Trophoblast cell (in vitro differentiated cells and primary cell): ENCODE measurements around the gene CDC6.

Experiments
- DNase-seq, 2 donors: peaks; one replicate each; pipeline ENCODE4 v3.0.0-alpha.2; 2016
- H2AFZ ChIP-seq: 2 replicates; pipeline ENCODE4 v1.6.1; 2013; ENCODE audit warnings: low read length, moderate library complexity, mild to moderate bottlenecking; ENCODE audit not compliant: insufficient read depth, poor library complexity
- H2AK5ac ChIP-seq: 2 replicates; pipeline ENCODE4 v1.6.1; 2013; ENCODE audit warnings: mild to moderate bottlenecking, low read length
- H2BK120ac ChIP-seq: 2 replicates; pipeline ENCODE4 v1.6.1; 2013; ENCODE audit warnings: low read length, mild to moderate bottlenecking, moderate library complexity; ENCODE audit not compliant: insufficient read depth, poor library complexity
- H2BK12ac ChIP-seq: 2 replicates; pipeline ENCODE4 v1.6.1; 2013; ENCODE audit warnings: mild to moderate bottlenecking, low read length, moderate library complexity
- H2BK5ac ChIP-seq: 2 replicates; pipeline ENCODE4 v1.6.1; 2013; ENCODE audit warnings: low read length, low read depth, moderate library complexity, mild to moderate bottlenecking; ENCODE audit not compliant: poor library complexity
- H3K14ac ChIP-seq: 2 replicates; pipeline ENCODE4 v1.6.1; 2013; ENCODE audit warnings: mild to moderate bottlenecking, low read length
- H3K18ac ChIP-seq: 2 replicates; pipeline ENCODE4 v1.6.1; 2013; ENCODE audit warnings: mild to moderate bottlenecking, low read length
- H3K23ac ChIP-seq: 2 replicates; pipeline ENCODE4 v1.6.1; 2013; ENCODE audit warnings: low read length
- H3K27ac ChIP-seq: 2 replicates; pipeline ENCODE4 v1.5.1; 2013; ENCODE audit warnings: low read depth, mild to moderate bottlenecking, inconsistent platforms, low read length, moderate library complexity
- H3K27me3 ChIP-seq: 2 replicates; pipeline ENCODE4 v1.6.1; 2013; ENCODE audit warnings: inconsistent platforms, mild to moderate bottlenecking, low read length, moderate library complexity; ENCODE audit not compliant: insufficient read depth
- H3K36me3 ChIP-seq, 2 experiments: 1 replicate in 1 of 2; 2 replicates in 1 of 2; pipeline ENCODE4 v1.6.1; 2013; ENCODE audit warnings: low read length in 2 of 2, mild to moderate bottlenecking in 2 of 2, moderate library complexity in 1 of 2; ENCODE audit not compliant: insufficient read depth in 2 of 2, control insufficient read depth in 1 of 2
- H3K4ac ChIP-seq: 2 replicates; pipeline ENCODE4 v1.6.1; 2013; ENCODE audit warnings: low read depth, mild to moderate bottlenecking, low read length, moderate library complexity
- H3K4me1 ChIP-seq, 2 experiments: 1 replicate in 1 of 2; 2 replicates in 1 of 2; pipeline ENCODE4 v1.6.1; 2013; ENCODE audit warnings: low read length in 2 of 2, mild to moderate bottlenecking in 2 of 2, moderate library complexity in 1 of 2; ENCODE audit not compliant: insufficient read depth in 2 of 2, control insufficient read depth in 1 of 2
- H3K4me2 ChIP-seq: 2 replicates; pipeline ENCODE4 v1.6.1; 2013; ENCODE audit warnings: inconsistent platforms, mild to moderate bottlenecking, low read length, moderate library complexity
- H3K4me3 ChIP-seq: 2 replicates; pipeline ENCODE4 v1.5.1; 2013; ENCODE audit warnings: mild to moderate bottlenecking, low read depth, low read length, inconsistent platforms
- H3K79me1 ChIP-seq: one replicate; pipeline ENCODE4 v1.6.1; 2013; ENCODE audit warnings: low read length
- H3K79me2 ChIP-seq: 2 replicates; pipeline ENCODE4 v1.6.1; 2013; ENCODE audit warnings: low read length, mild to moderate bottlenecking; ENCODE audit not compliant: control insufficient read depth, insufficient read depth, poor library complexity
- H3K9ac ChIP-seq: 2 replicates; pipeline ENCODE4 v1.6.1; 2013; ENCODE audit warnings: mild to moderate bottlenecking, low read length
- H3K9me3 ChIP-seq: 2 replicates; pipeline ENCODE4 v1.6.1; 2013; ENCODE audit warnings: low read depth, mild to moderate bottlenecking, control low read depth, inconsistent platforms, low read length; ENCODE audit not compliant: insufficient read depth
- H4K12ac ChIP-seq: 2 replicates; pipeline ENCODE4 v1.6.1; 2013; ENCODE audit warnings: low read depth, mild to moderate bottlenecking, low read length, moderate library complexity
- H4K8ac ChIP-seq: 2 replicates; pipeline ENCODE4 v1.6.1; 2013; ENCODE audit warnings: low read depth, mild to moderate bottlenecking, low read length, moderate library complexity
- H4K91ac ChIP-seq: one replicate; pipeline ENCODE4 v1.6.1; 2013; ENCODE audit warnings: low read depth, mild to moderate bottlenecking, low read length, moderate library complexity
- WGBS: extraction: QIAGEN DNeasy Blood & Tissue Kit; methylation state at CpG from one replicate; pipeline ENCODE4 v1.1.7; 2013; ENCODE audit warnings: missing lambda C conversion rate; ENCODE audit not compliant: insufficient read length, insufficient coverage; ENCODE audit errors: extremely low coverage; 5-methylcytosine and 5-hydroxymethylcytosine counted together

The CDC6 gene

DNA sequence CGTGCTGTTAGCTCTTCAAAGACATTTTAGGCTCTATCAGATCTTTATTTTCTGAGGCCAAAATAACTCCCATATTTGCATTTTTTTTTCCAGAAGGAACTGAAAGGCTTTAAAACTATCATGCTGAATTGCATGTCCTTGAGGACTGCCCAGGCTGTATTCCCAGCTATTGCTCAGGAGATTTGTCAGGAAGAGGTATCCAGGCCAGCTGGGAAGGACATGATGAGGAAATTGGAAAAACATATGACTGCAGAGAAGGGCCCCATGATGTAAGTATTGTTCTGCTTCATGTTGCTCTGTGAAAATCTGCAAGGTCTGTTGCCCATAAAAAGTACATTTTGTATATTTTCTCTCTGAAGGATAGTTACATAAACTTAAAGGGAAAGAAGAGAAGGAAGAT is 5.7 kb downstream of the CDC6 start:
- no peak overlapping the region for H3K18ac ChIP-seq
- H2BK5ac ChIP-seq = no peak overlapping the region
- no peak overlapping the region for H3K27ac ChIP-seq
- H3K79me1 ChIP-seq = no peaks in the 10 kb centered on the region
- peaks cover 22 to 40% of the 10 kb centered on the region in 2 experiments for H3K36me3 ChIP-seq
- DNase-seq = no peak
- no peak overlapping the region for H3K4me2 ChIP-seq
- no peak overlapping the region for H2BK120ac ChIP-seq
- no peak overlapping the region for H4K91ac ChIP-seq
- H4K12ac ChIP-seq = no peak overlapping the region
- H3K9ac ChIP-seq = no peak overlapping the region
- H3K23ac ChIP-seq = no peak overlapping the region
- no peaks in the 10 kb centered on the region for H3K79me2 ChIP-seq
- H2AFZ ChIP-seq = no peak overlapping the region
- no peak overlapping the region for H3K14ac ChIP-seq
- H3K4me3 ChIP-seq = no peak overlapping the region
- H2BK12ac ChIP-seq = no peak overlapping the region
- H3K27me3 ChIP-seq = no peaks in the 10 kb centered on the region
- WGBS = no CpG with 5 or more reads among the region's 1 CpG
- H3K4me1 ChIP-seq = peaks cover 0 to 2% of the 10 kb centered on the region in 2 experiments
- H3K9me3 ChIP-seq = no peaks in the 10 kb centered on the region
- H2AK5ac ChIP-seq = no peak overlapping the region
- no peak overlapping the region for H4K8ac ChIP-seq
- H3K4ac ChIP-seq = no peak overlapping the region

DNA sequence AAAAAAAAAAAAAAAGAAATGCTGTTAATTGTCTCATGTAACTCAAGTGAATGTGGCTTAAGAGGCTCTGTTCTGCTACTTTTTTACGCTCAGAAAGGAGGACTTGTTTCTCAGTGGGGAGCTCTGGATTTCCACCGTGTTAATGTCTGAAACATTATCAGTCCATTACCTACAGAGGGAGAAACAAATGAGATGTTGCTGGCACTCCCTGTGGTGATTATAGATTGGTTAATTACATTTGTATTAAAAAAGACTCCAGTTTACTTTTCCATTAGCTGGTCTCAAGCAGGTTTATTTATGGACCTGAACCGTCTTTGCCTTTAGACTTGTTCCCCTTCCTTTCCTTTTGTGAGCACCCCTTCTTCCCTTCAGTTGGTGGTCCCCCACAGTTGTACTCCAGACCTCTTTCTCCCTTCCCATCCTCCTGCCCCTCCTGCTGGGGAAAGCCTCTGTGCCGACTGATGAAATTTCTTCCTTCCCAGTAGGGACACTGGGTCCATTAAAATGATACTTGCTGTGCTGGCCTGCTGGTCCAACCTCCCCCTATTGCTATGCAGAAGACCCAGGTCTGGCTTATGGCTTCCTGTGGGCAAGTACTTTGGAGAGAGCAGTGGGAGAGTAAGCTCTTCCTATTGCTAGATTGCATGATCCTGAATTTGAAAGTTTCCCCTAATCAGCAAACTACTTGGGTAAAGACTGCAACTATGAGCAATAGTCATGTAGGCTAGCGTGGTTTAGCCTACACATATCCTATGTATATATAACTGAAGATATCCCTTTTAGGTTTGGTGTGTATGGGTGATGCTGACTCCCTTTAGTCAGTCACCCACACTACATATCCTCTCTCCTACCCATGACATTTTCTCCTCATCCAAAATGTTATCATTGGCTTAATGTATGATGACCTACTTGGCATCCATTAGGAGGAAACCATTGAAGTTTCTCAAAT is 8.1 kb downstream of the CDC6 start:
- Histone ChIP-seq H3K9me3 (no peaks in the 10 kb centered on the region), H3K27ac (no peak overlapping the region), H3K79me1 (no peaks in the 10 kb centered on the region), H3K79me2 (no peaks in the 10 kb centered on the region), H3K4ac (no peak overlapping the region), H4K91ac (no peak overlapping the region), H2AFZ (no peak overlapping the region), H3K27me3 (no peaks in the 10 kb centered on the region), H3K23ac (no peak overlapping the region), H3K4me2 (no peak overlapping the region), H4K12ac (no peak overlapping the region), H3K18ac (no peak overlapping the region), H2AK5ac (no peak overlapping the region), H2BK120ac (no peak overlapping the region), H2BK12ac (no peak overlapping the region), H4K8ac (no peak overlapping the region), H3K36me3 (peaks cover 23 to 48% of the 10 kb centered on the region in 2 experiments), H3K4me3 (no peak overlapping the region), H3K4me1 (no peaks in the 10 kb centered on the region), H2BK5ac (no peak overlapping the region), H3K14ac (no peak overlapping the region), H3K9ac (no peak overlapping the region)
- WGBS = no CpG with 5 or more reads among the region's 5 CpGs
- no peak for DNase-seq

DNA sequence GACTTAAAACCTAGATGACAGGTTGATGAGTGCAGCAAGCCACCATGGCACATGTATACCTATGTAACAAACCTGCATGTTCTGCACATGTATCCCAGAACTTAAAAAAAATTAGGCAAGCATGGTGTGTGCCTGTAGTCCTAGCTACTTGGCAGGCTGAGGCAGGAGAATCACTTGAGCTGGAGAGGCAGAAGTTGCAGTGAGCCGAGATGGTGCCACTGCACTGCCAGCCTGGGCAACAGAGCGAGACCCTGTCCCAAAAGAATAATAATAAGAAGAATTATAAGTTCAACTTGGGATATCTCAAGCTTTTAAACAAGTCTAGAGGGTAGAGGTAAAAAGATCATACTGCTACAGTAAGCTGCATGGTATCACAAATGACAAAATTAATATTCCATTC is 9.8 kb downstream of the CDC6 start:
- no peaks in the 10 kb centered on the region for H3K9me3 ChIP-seq
- no peak overlapping the region for H3K9ac ChIP-seq
- no peak overlapping the region for H3K4me3 ChIP-seq
- H4K12ac ChIP-seq = no peak overlapping the region
- no peaks in the 10 kb centered on the region for H3K4me1 ChIP-seq
- no peak overlapping the region for H2BK12ac ChIP-seq
- no peak overlapping the region for H3K4me2 ChIP-seq
- H3K18ac ChIP-seq = no peak overlapping the region
- no CpG with 5 or more reads among the region's 2 CpGs for WGBS
- no peak for DNase-seq
- no peak overlapping the region for H2AFZ ChIP-seq
- no peak overlapping the region for H3K4ac ChIP-seq
- H2BK5ac ChIP-seq = no peak overlapping the region
- no peaks in the 10 kb centered on the region for H3K79me2 ChIP-seq
- H3K27ac ChIP-seq = no peak overlapping the region
- no peak overlapping the region for H2AK5ac ChIP-seq
- H2BK120ac ChIP-seq = no peak overlapping the region
- H4K91ac ChIP-seq = no peak overlapping the region
- H3K36me3 ChIP-seq = peaks cover 20 to 42% of the 10 kb centered on the region in 2 experiments
- no peak overlapping the region for H3K14ac ChIP-seq
- no peaks in the 10 kb centered on the region for H3K79me1 ChIP-seq
- no peak overlapping the region for H4K8ac ChIP-seq
- no peak overlapping the region for H3K23ac ChIP-seq
- no peaks in the 10 kb centered on the region for H3K27me3 ChIP-seq

DNA sequence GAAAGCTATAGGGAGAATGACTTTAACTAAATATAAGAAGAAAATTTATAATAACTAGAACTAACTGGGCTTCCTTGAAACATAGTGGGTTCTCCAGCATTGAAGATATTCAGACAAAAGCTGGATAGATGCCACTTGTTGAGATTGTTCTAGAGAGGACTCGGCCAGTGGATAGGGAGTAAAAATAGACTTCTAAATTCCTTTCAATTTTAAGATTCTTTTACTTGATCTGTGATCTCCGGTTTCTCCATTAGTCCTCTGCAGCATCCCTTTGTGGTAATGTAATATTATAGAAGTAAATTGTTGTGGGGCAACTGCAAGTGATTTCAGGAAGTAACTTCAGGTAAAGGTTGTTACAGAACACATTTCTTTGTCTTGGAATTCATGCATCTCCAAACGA is 11.0 kb downstream of the CDC6 start:
- H3K4me3 ChIP-seq = no peak overlapping the region
- peaks cover 16 to 46% of the 10 kb centered on the region in 2 experiments for H3K36me3 ChIP-seq
- H2BK120ac ChIP-seq = no peak overlapping the region
- H3K27me3 ChIP-seq = no peaks in the 10 kb centered on the region
- no peak overlapping the region for H3K4ac ChIP-seq
- H2BK5ac ChIP-seq = no peak overlapping the region
- no peak overlapping the region for H2AFZ ChIP-seq
- no peaks in the 10 kb centered on the region for H3K4me1 ChIP-seq
- no peak overlapping the region for H3K18ac ChIP-seq
- no peaks in the 10 kb centered on the region for H3K79me2 ChIP-seq
- no peak overlapping the region for H3K4me2 ChIP-seq
- no peaks in the 10 kb centered on the region for H3K79me1 ChIP-seq
- no CpG with 5 or more reads among the region's 3 CpGs for WGBS
- H4K8ac ChIP-seq = no peak overlapping the region
- no peaks in the 10 kb centered on the region for H3K9me3 ChIP-seq
- no peak overlapping the region for H4K12ac ChIP-seq
- H2AK5ac ChIP-seq = no peak overlapping the region
- no peak overlapping the region for H3K9ac ChIP-seq
- no peak overlapping the region for H2BK12ac ChIP-seq
- no peak overlapping the region for H3K27ac ChIP-seq
- no peak overlapping the region for H3K14ac ChIP-seq
- DNase-seq = peak in 1 of 2 donors; percentile 55
- no peak overlapping the region for H3K23ac ChIP-seq
- H4K91ac ChIP-seq = no peak overlapping the region
